ENCODE measurements around the gene CLCN3.
"Not testable (repeated sequence)": the region's sequence is repeated elsewhere in the genome, so short reads cannot be mapped to it uniquely, and the experiment has no call there.

Gene CLCN3

GRCh38 chr4:169655401-169655800 is 35.0 kb downstream of the CLCN3 start:
- DNase-seq = no peak

DNA sequence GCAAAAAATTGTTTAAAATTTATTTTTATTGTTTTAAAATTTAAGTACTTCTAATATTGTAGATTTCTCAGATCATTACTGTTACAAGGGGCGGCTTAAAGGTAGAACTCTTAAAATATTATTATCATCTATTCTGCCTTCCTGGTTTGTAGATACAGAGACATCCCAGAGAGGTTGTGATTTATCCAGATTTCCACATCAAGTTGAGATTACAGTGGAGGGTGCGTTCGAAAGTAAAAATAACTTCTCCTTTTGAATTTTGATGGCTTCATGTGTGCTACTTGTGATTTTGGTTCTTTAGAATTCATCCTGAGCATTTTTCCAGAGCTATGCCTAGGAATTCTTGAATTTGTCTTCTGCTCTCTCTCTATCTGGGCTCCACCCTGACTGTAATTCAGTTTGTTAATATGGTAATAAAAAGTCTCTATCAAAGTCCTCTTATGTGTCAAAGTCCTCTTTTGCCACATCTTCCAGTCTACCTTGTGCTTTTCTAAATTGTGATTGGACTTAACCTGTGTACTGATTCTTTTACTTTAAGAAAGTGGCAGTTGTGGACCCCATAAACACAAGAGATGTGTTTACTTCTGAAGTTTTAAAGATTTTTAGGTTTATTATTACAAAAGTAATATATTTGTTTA is 37.2 kb downstream of the CLCN3 start:
- no peak for DNase-seq

GRCh38 chr4:169658196-169658595 is 37.8 kb downstream of the CLCN3 start:
- no peak for DNase-seq

DNA sequence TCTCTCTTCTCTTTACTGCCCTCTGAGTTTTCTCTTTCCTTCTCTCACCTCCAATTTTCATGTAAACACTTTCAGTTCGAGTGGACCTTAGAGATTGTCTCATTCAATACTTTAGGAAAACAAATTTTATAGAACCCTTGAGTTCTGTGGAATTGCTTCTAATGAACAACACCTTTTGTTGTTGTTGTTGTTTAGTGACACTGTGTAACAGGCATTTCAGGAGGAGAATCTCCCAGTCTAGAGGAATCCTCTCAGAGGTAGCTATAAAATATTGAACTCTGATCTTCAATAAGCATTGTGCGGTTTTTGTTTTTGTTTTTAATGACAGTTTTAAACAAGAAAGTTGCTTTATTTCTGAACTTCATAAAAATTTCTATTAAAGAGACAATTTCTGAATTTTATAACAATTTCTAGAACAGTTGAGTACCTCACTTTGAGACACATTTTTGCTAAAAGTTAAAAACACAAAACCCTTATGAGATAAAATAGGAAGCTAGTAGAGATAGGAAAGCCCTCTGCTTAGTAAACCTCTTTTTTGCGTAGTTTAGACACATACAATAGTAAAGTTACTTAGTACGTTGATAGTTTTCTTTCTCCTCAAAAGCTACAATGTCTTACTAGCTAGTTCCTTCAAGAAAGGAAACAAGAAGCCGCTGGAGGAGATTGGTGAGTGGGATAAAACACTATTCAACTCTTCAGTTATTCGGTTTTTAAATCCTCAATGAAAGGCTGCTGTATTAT is 38.8 kb downstream of the CLCN3 start:
- DNase-seq = no peak

DNA sequence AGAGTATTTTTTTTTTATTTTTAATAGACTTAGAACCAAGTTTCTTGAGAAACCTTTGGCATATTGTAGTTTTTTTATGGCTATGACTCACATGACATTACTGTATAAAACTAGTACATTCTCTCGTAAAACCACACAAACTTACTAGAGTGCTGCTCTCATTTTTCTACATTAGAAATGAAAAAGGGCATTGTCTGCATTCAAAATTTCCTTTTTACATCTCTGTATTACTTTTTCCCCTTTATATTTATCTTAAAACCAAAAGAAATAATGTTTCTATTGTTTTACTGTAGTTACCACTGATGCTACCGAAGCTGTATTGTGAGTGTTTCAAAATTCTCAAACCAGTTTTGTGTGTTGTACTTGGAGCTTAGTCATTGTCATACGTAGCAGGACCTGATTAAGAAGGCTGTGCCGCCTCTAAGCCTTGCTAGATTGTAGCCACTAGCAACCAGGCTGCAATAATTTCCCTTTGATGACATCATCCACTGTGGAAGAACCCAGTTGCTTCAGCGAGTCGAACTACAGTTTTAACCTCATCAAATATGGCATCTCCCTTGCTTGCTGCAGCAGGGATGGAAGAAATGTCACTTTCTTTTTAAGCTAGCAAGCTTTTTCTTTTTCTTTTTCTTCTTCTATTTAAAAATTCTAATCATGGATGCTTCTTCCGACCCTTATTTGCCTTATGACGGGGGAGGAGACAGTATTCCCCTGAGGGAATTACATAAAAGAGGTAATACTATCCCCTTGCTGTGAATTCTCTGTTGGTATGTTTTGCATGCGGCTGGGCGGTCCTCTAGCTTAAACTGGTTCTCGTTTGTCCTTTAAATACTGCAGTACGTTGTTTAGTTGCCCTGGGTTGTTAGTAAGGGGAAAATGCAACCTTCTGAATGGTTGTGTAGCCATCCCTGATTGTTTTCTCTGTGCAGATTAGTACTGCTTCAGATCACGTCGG is 39.6 kb downstream of the CLCN3 start:
- DNase-seq = peak in 48 of 56 donors; percentile 1 to 79 (median 38)

- no peak for DNase-seq
These were observed 40.6 kb downstream of the CLCN3 start for GRCh38 chr4:169660929-169661328.

DNA sequence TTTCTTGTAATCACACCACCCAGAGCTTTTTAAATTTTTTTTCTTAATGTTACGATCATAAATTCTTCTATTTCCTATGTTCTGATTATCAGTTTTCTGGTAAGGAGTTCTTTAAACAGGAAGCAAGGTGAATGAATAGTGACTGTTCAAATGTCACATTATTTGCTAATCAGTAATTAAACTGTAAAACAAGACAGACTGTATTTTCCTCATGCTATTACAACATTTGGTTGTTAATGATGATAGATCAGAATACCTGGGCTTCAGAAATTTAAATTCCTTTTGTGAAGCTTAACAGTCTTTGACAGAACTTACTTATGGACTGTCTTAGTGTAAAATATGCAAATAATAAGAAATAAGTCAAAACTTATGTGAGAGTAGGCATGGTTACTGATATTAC is 41.4 kb downstream of the CLCN3 start:
- DNase-seq = no peak

- DNase-seq = no peak
These were observed 41.8 kb downstream of the CLCN3 start for GRCh38 chr4:169662206-169662605.

- no peak for DNase-seq
These were observed 43.0 kb downstream of the CLCN3 start for GRCh38 chr4:169663402-169663801.

DNA sequence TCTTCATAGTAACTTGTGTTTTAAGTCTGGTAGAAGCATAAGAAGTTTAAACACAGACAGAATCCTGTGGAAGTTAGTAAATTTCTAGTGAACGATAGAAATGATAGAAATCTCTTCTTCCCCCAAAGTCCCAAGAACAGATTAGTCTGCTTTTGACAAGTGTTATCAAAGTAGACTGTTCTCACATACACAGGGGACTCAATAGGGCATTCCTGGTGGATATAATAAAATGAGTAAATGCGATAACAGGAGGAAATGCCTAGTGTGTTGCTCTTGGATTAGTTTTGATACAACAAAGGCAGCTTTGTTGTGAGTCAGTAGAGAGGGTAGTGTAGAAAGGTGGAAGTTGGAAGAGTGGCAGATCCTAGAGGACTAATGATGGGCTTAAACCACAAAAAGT is 43.5 kb downstream of the CLCN3 start:
- DNase-seq = no peak

DNA sequence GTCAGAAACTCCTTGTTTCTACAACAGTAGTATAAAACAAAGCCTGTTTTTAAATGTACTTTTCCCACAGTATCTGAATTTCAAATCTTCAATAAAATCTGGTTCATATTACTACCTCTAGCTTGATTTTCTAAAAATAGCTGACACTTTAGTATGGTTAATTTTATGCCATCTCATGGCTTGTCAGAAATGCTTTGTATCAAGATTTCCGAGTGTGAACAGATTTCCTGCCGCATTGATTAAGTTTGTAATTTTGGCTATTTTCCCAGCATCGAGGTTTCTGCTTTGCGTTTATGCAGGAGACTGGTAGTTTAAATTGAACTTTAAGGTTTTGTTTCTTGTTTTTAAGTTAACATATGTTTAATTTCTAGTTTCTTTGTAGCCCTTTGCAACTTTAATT is 44.2 kb downstream of the CLCN3 start:
- no peak for DNase-seq

DNA sequence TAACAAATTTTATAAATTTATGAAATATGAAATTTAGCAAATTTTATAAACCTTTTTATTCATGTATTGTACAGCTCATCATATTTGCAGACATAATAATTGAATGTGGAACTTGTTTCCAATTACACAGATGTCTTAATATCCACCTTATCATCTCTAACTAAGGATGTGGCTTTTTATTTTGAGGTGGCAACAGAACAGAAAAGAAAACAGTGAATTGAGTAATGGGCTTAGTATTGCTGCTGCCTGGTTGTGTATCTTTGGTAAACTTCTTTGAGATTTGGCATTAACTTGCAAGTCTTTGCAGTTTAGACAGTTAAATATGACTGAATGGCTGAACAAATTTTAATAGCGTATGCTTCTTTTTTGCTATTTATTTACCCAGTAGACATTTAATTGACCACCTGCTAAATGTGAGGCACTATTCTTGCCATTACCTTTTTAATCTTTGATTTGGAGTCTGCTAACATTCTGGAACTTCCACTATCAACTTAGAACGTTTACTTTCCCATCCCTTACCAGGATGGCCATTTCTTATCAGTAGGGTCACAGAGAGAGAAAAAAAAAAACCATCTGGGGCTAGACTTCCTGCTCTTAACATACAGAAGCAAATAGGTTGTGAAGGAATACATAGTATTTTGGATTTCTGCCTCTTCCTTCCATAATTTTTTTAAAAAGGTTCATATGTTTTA is 44.8 kb downstream of the CLCN3 start:
- DNase-seq = no peak

- no peak for DNase-seq
These were observed 47.8 kb downstream of the CLCN3 start for GRCh38 chr4:169668069-169668721.

DNA sequence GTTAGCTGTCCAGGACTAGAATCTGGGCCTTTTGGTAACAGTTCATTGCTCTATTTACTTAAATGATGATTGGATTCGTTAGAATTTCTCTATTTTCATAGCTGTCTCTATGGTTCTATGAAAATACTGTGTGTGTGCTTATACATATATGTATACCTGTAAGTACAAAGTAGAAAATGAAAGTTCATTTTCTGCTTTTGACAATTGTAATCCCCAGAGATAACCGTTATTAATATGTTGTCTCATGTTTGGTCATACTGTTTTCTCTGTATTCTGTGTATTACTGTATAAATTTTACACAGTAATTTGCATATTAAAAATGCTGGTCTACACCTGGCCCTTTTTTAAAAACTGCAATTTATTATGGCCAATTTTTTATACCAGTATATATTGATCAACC is 55.4 kb downstream of the CLCN3 start:
- no peak for DNase-seq

DNA sequence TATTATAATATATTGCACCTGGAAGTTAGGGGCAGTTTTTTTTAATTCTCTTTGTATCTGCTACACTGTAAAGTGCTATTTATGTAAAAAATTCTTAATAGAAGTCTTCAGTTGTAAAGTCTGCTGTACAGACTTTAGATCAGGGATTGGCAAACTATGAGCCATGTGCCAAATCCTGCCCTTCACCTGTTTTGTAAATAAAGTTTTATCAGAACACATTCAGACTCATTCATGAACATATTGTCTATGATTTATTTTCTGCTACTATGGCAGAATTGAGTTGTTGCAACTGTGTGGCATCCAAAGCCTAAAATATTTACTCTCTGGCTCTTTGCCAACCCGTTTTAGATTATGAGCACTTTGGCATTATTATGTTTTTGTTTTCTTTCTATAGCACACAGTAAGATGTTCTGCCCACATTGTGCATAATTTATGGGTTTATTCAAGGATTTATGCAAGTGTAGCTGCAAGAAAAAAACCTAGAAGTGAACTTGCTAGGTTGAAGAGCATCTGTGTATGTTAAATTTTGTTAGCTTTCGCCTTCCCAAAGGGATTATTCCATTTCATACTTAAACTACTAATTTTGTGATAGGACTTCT is 56.9 kb downstream of the CLCN3 start:
- no peak for DNase-seq

- DNase-seq = not testable (repeated sequence)
These were observed 58.1 kb downstream of the CLCN3 start for GRCh38 chr4:169678486-169678885.

DNA sequence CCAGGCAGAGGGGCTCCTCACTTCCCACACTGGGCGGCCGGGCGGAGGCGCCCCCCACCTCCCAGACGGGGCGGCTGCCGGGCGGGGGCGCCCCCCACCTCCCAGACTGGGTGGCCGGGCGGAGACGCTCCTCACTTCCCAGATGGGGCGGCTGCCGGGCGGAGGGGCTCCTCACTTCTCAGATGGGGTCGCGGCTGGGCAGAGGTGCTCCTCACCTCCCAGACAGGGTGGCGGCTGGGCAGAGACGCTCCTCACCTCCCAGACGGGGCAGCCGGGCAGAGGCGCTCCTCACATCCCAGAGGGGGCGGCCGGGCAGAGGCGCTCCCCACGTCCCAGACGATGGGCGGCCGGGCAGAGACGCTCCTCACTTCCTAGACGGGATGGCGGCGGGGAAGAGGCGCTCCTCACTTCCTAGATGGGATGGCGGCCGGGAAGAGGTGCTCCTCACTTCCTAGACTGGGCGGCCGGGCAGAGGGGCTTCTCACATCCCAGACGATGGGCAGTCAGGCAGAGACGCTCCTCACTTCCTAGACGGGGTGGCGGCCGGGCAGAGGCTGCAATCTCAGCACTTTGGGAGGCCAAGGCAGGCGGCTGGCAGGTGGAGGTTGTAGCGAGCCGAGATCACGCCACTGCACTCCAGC is 58.7 kb downstream of the CLCN3 start:
- DNase-seq = not testable (repeated sequence)

DNA sequence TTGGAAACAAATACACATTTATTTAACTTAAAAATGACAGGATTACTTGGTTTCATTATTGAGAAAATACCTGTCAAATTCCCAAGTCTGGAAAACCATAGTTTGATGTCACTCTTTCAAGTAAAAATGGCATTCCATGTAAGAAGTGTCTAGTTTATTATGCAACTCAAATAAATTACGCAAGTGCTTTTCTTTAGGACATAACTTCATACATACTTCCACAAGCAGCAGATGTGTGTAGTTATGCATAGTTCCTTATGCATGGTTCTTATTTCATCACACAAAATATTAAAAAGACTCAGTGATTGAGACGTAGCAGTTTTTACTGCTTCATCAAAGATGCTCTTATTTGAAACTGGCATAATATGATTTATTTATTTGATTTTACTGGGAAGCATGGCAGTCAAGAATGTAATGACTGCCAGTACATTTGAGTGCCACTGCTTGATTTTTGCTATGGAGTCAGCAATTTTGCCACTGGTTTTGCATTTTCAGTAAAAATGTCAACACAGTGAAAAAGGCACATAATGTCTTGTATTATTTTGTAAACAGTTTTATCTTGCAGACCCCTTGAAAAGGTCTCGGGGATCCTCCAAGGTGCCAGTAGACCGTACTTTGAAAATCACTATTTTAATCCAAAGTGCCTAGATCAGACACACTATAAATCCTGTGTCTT is 62.1 kb downstream of the CLCN3 start:
- DNase-seq = no peak

- DNase-seq = no peak
These were observed 69.3 kb downstream of the CLCN3 start for GRCh38 chr4:169689681-169690080.
